ENCODE measurements around the gene DAAM1.

DAAM1 gene
- 7.6 to 32.0 (median 25.1) reads per million in 3 experiments for total RNA-seq

GRCh38 chr14:59188461-59189090 is at the start of gene DAAM1:
DAAM1 (plus strand) TSS chr14:59188667; CDS start chr14:59263478, 74,811 bp downstream.
- DNase-seq: peak; percentile 97

GRCh38 chr14:59139324-59139723 is 49.1 kb upstream of the DAAM1 start:
- DNase-seq: no peak

GRCh38 chr14:59140106-59140843 is 48.2 kb upstream of the DAAM1 start:
- no peak for DNase-seq

- no peak for DNase-seq
Observed at GRCh38 chr14:59146484-59146883, 42.0 kb upstream of the DAAM1 start.

DNA sequence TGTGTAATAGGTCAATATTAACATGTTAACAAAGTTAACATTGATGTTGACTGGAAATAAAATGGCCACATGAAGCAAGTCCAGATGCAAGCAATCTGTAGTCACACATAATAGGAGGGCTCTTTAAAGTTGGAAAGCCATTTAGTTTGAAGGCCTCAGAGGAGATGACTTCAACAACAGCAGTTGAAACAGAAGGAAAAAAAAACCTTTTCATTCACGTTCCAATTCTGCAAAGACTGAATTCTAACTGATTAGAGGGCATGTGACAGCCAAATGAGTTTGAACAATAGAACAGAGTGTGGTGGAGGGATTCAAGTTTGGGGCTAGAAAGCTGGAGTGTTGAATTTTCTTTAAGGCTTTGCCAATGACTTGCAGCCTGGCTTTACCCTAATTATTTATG is 41.5 kb upstream of the DAAM1 start:
- DNase-seq: no peak

GRCh38 chr14:59148334-59148900 is 40.0 kb upstream of the DAAM1 start:
- DNase-seq: no peak

DNA sequence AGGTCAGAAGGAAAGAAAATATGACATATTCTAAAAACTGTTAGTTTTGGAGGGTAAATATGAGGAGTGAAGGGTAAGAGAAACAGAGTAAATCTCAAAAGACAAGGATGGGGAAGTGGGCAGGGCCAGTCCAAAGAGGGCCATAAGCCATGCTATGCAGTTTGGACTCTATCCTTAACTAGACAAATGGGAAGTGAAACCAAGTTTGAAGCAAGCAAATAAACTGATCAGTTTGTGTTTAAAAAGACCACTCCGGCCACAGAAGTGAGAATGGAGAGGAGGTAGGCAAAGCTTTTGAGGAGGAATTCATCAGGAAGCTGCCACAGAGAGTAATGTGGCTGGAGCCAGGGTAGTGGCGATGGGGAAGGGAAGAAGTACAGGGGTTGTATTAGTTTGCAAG is 37.5 kb upstream of the DAAM1 start:
- DNase-seq: no peak

DNA sequence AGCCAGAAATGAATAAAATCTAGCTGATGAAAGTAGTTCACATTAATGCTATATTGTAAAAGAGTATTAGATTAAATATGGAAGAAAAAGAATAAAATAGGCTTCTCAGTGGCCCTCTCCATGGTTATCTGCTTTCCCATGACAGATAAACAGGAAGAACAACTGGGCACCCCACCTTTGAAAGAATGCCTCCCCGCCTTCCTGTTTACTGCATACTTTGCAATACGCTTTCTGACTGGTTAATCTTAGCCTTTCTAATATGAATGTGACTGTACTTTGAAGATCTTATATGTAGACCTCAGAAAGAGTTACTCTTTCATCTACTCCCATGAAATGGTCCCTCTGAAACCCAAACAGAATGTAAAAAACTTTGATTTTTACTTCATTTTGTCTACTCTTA is 34.1 kb upstream of the DAAM1 start:
- peak; percentile 22 for DNase-seq

- DNase-seq: no peak
Observed at GRCh38 chr14:59155886-59156285, 32.6 kb upstream of the DAAM1 start.

DNA sequence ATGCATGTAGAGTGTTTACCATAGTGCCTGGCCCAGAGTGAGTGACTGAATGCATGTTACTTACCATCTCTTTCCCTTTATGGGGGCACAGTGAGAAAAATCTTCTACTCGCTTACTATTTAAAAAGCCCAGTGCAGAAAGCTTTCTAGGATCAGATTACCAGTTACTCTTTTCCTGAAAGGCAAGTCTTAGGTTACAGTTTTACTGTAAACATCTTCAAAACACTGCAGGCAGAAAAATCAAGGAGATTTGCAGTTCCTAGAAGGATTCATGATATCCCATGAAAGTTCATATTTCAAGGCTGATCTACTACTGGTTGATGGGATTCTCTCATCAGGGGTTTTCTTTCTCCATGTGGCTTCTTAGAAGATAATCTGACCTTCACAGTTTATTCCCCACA is 29.3 kb upstream of the DAAM1 start:
- no peak for DNase-seq

GRCh38 chr14:59160506-59160905 is 28.0 kb upstream of the DAAM1 start:
- no peak for DNase-seq

- DNase-seq: peak; percentile 32
Observed at GRCh38 chr14:59161561-59162175, 26.8 kb upstream of the DAAM1 start.

- no peak for DNase-seq
Observed at GRCh38 chr14:59166258-59166657, 22.2 kb upstream of the DAAM1 start.

DNA sequence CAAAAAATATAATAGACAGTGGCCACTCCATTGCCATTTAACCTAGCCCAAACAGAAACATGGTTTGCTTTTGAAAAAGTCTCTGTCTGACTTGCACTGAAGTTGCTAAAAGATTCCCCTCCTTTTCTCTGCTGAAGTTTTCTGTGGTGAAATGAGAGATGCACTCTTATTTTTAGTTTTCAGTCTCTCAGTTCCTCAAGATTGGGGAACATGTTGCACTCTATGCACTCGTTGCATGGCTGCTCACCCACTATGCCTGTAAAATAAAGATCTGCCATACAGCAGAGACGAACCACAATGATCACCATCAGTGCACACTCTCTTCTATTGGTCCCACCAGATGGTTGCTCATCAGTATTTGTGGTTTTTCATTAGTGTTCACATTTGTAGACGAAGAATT is 13.1 kb upstream of the DAAM1 start:
- no peak for DNase-seq

- no peak for DNase-seq
Observed at GRCh38 chr14:59176765-59177164, 11.7 kb upstream of the DAAM1 start.

DNA sequence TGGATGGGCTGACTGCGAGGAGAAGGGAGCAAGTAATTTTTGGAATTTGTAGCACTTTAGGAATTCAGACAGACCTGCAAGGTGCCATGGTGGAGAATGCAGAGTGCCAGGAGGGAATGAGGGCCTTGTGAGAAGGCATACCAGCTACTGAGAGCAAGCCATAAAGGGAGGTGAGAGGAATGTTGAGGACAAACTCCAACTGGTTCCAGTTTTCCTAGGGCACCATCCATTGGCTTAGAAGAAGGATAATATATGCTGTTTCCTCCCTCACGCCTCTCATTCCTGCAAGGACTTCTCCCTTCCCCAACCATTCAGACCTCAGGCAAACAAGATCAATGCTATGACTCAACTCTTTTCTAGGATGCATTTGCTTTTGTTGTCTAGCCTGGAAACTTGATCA is 11.2 kb upstream of the DAAM1 start:
- no peak for DNase-seq

DNA sequence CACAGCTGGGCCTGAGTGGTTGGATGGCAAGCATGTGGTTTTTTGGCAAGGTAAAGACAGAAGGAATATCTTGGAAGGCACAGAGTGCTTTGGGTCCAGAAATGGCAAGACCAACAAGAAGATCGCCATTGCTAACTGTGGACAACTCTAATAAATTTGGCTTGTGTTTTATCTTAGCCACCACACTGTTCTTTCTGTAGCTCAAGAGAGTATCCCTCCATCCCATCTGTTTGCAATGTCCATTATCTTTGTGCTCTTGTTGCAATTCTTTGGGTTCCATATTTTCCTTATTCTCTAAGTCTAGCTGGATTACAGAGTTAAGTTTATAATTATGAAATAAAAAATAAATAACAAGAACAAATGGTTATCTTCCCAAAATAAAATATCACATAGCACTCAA is 6.7 kb upstream of the DAAM1 start:
- DNase-seq: no peak

DNA sequence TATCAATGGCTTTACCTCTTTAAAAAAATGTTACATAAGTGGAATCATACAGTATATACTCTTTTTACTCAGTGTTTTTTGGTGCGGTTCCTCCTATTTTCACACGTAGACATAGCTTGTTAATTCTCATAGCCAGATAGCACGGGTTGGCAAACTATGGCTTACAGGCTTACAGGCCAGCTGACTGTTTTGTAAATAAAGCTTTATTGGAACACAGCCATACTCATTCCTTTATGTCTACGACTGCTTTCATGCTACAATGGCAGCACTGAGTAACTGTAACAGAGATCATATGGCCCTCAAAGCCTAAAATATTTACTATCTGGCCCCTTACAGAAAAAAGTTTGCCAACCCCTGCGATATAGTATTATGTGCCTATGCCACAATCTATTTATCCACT is 5.8 kb upstream of the DAAM1 start:
- no peak for DNase-seq

DNA sequence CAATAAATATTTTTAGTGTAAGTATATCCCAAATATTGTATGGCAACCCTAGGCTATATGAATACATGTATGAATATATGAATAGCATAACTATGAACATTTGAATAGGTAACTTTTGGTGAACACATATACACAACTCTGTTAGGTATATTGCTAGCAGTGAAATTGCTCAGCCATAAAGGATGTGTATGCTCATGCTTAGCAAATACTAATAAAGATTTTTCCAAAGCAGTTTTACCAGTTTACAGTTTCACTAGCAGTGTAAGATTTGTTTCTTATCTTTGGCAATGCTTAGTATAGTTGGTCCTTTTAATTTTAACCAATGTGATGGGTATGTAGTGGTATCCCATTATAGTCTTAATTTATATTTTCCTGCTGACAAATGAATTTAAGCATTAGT is 5.3 kb upstream of the DAAM1 start:
- DNase-seq: no peak

DNA sequence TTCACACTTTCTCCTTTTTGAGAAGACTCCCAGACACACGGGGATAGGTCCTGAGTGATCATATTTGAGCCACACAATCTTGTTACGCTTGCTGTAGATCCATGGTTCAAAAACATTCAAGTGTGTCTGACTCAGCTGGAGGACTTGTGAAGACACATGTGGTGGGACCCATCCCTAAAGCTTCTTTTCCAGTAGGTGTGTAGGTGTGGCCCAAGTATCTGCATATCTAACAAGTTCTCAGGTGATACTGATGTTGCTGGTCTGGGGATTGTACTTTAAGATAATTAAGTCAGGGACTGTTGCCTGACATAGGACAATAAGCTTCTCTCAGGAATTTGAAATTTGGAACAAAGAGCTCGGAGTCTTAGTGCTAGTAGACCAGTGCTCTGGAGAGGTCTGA is 4.1 kb upstream of the DAAM1 start:
- DNase-seq: no peak

- no peak for DNase-seq
Observed at GRCh38 chr14:59185676-59186075, 2.8 kb upstream of the DAAM1 start.

GRCh38 chr14:59186306-59186705 is 2.2 kb upstream of the DAAM1 start:
- DNase-seq: no peak

GRCh38 chr14:59187118-59187517 is 1.3 kb upstream of the DAAM1 start:
- DNase-seq: no peak
